ENCODE data around the gene CALCOCO1.
A peak's percentile ranks its signal among the peaks of the same experiment; 100 is the strongest.
"Not testable (repeated sequence)": the region's sequence is repeated elsewhere in the genome, so short reads cannot be mapped to it uniquely, and the experiment has no call there.

The CALCOCO1 gene, protein sequence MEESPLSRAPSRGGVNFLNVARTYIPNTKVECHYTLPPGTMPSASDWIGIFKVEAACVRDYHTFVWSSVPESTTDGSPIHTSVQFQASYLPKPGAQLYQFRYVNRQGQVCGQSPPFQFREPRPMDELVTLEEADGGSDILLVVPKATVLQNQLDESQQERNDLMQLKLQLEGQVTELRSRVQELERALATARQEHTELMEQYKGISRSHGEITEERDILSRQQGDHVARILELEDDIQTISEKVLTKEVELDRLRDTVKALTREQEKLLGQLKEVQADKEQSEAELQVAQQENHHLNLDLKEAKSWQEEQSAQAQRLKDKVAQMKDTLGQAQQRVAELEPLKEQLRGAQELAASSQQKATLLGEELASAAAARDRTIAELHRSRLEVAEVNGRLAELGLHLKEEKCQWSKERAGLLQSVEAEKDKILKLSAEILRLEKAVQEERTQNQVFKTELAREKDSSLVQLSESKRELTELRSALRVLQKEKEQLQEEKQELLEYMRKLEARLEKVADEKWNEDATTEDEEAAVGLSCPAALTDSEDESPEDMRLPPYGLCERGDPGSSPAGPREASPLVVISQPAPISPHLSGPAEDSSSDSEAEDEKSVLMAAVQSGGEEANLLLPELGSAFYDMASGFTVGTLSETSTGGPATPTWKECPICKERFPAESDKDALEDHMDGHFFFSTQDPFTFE
- total RNA-seq: 136 to 253 (median 188) reads per million in 4 experiments

DNA sequence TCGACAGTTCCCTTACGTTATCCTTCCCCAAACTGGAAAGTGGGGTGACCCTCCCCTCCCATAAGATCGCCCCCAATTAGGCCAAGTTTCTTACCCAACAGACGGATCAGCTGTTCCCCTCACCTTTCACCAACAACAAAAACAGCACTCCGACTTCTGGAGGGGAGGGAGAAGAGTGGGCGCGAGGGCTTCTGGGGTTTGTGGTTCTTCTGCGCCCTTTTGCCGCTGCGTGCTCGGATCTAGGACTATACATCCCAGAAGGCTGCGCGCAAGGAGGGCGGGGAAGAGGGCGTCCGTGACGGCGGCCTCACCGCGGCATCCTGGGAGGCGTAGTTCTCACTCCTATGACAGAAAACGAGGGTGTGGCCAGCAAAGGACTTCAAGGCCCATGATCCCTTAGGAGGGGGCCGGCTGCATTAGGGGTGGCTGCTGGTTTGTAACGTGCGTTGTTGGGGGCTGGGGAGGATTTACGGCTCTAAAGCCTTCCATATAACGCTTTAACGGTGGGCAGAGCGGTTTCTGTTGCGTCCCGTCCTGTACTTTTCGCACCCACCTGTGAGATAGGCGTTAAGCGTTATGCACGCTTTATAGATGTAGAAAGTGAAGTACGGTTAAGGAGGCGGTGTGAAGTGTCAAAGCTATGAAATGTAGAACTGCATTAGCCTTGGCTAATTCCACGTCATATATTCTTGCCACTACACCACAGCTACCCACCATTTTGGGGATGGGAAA lies at the start of gene CALCOCO1:
Gene CALCOCO1 (minus strand): TSS at position 143 of the 732 bp plus-strand sequence. CDS start 2,210 bp downstream, outside the sequence.
- DNase-seq: peak; percentile 93

DNA sequence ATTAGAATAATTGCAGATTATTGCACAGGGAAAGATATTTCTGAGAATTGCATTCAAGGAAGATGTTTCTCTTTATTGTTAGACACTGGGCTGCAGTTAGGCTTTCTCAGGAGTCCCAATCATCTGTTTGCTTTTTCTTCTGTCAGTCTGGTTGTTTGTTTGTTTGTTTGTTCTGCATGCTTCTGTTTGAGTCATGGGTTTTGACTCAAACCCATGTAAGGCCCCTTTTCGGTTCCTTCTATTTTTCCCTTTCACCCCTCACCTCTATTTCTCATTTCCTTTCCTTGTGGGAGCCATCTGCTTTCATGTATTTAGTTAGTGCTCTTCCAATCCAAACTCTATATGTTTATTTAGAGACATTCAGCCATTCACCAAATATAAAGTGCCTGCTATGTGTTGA lies 49.6 kb upstream of the CALCOCO1 start:
- DNase-seq: no peak

DNA sequence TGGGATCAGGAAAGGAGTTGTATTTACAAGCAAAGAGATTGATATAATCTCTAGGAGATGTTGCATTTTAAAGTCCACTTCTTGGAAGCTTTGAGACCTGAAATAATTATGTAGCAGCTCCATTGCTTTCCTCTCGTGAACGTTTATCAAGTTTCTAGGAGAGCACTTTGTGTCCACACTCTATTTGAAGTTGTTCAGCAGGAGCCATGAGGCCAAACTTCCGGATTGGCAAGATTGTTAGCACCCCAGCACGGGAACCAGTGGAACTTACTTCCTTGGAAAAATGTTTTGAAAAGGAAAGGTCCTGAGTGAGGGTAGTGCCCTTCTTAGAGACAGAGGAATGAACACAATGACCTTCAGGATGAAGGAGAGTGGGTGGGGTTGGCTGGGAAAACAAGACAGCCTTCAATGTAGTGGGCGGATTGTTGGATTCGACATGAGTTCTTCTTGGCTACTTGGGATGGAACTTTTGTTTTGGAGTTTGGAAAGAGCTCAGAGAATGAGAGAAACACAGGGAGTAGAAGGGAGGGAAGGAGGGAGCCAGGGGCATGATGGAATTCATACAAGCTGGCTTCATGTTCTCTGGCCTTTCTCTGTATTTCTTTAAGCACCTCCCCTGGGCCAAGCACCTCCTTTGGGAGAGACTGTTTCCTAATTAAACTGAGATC lies 48.4 kb upstream of the CALCOCO1 start:
- no peak for DNase-seq

DNA sequence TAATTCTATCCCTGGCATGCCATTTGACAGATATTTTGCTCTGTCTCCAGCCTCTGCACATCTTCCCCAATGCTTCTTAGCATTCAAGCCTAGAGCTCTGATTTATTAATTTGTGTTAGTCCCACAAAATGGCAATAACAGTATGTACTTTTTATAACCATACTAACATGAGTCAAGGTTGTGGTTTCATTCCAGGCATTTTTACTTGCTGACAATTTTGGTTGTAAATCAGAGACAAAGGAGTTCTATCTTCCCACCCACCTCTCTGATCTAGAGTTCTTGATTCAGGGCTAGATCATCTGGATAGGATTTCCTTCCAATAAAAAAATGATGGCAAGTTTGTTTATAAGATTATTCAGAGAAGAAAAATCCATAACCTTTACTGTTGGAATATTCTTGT lies 43.0 kb upstream of the CALCOCO1 start:
- no peak for DNase-seq

DNA sequence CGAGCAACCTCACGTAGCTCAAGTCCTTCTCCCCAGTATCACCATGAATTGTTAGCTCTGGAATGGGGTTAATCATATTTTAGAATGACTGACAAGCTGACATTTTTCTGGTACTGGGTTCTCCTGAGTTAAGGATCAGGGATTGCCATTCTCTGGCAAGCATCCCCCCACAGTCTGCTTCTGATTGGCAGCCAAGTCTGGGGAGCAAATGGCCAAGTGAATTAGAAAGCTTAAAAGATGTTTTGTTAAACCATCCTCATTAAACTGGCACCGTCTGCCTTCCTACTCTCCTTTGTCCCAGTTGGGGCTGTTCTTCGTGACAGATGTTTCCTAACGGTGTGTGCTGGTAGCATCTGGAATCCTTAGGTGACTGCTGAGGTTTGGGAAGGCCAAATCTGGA lies 41.7 kb upstream of the CALCOCO1 start:
- no peak for DNase-seq

DNA sequence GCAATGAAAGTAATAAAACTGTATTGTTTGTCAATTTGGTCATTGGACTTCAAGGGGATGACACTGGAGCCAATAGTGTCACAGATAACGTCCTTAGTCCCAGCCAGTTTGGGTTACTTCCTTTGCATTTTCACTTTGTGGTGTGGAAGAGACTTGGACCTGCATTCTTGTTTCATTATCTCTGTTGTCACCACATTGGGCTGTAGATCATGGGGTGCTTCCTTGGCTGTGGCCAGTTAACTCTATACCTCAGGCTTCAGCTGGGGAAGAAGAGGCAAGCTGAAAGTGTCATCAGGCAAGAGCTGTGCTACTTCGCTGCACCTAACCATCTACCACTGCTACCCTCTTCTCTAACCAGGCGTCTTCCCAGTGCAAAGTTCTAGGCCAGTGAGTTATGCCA lies 39.6 kb upstream of the CALCOCO1 start:
- DNase-seq: no peak

DNA sequence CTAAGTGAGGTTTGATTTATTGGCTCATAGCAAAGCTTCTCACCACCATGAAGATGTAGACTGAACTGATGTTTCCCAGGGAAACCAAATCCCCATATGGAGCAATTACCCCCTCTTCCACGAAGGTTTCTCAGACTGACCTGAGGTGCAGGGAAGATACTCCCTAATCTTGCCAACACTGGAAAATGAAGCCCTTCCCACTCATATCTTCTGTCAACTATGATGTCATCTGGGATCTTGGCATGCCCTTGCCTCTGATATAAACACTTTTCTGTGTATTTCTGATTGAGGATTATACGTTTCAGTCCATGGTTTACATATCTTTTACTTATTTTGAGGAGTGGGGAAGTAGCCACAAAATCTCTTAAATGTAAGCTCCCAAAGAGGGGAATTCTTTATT lies 38.6 kb upstream of the CALCOCO1 start:
- no peak for DNase-seq

DNA sequence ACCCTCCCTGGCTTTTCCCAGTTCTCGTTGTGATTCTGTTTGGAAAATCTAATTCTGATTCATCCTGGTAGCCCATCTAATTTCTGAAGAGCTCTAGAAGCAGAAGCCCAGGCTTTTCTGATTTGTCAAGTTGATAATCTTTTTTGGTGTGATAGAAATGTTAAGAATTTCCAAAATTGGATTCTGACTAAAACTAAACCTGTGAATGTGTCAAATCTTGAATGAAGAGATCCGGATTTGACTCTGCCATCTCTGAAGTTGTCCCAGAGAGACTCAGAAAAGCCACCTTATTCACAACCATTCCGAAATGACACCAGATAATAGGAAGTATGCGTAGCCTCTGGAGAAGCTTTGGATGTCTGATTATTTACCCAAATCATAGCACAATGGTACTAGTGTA lies 37.4 kb upstream of the CALCOCO1 start:
- DNase-seq: no peak

DNA sequence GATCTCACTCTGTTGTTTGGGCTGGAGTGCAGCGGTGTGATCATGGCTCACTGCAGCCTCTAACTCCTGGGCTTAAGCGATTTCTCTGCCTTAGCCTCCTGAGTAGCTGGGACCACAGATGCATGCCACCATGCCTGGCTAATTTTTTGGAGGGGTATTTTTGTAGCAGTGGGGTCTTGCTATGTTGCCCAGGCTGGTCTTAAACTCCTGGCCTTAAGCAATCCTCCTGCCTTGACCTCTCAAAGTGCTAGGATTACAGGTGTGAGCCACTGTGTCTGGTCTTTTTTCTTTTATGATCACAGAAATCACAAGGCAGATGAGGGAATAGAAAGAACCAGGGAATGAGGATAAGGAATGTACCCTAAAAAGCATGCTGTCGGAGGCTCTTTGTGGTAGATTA lies 35.5 kb upstream of the CALCOCO1 start:
- DNase-seq: not testable (repeated sequence)

DNA sequence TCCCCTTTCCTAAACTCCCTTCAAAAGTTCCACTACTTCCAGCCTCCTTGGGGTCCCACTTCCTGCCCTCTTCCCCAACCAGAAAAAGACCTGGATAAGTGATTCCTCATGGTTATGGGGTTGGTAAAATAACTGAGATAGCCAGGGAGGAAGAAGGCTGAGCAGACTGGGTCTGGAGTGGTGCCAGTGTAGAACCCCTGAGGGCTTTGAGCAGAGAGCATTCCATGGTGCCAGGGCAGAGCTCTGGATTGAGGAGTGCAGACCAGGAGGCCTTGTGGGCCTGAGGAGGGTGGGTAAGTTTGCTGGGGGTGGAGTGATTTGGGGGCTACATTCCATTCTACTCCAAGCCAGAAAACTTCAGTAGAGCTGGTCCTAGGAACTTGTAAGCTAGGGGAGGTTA lies 34.1 kb upstream of the CALCOCO1 start:
- DNase-seq: no peak

DNA sequence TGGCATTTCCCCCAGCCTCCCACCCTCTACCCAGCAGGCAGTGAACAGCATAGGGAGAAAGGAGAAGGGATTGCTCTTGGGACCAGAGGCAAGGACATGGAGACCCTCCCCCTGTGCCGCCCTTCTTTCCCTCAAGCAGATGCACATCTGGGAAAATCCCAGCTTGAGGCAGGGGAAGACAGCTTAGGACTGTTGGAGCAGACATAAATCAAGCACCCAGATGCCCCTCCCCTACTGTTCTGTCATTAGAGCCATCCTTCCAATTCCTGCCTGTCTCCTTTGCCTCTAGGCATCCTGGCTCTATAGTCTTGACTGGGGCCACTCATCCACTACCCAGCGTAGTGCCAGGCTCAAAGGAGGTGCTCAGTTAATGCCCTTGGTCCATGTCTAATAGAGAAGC lies 32.0 kb upstream of the CALCOCO1 start:
- no peak for DNase-seq

DNA sequence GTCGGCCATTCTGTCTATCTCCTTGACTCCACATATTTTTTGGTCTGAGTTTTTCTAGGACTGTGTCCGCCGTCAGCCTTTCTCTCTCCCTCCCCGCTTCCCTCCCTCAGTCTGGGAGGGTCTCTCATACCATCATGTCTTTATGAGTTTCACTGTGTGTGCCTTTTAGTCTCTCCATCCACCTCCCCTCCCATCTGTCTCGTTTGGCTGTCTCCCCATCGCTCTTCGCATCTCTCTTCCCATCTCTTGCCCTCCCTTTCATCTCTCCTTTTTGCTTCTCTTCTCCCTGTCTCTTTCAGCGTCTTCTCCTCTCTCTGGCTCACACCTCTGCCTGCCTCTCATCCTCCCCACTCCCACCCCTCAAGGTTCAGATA lies 31.5 kb upstream of the CALCOCO1 start:
- DNase-seq: no peak

DNA sequence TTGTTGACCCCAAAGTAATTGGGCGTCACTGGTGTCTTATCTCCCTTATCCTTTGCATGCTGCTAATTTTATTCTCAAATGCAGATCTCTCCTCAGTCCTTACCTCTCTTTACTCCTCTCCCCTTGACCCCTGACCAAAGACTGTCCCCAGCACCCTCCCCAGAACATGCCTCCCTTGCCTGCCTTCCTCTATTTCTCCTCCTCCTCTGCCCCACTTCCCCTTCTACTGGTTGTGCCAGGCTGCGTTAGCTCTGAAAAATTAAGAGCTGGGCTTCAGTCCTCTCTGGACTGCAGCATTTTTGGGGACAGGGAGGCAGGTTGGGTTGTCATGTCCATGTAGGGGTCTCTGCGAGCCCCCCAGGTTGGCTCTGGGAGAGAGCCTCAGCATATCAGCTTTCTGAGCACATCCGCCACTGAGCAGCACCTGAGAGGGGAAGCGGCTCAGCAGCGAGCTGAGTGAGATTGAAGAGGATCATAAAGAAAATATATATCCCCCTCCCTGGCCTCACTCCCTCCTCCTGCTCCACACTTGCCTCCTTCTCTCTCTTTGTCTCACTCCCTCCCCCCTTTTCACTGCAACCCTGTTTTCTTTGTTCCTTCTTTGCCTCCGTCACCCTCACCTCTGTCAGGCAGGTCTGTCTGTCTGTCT lies 31.0 kb upstream of the CALCOCO1 start:
- no peak for DNase-seq

DNA sequence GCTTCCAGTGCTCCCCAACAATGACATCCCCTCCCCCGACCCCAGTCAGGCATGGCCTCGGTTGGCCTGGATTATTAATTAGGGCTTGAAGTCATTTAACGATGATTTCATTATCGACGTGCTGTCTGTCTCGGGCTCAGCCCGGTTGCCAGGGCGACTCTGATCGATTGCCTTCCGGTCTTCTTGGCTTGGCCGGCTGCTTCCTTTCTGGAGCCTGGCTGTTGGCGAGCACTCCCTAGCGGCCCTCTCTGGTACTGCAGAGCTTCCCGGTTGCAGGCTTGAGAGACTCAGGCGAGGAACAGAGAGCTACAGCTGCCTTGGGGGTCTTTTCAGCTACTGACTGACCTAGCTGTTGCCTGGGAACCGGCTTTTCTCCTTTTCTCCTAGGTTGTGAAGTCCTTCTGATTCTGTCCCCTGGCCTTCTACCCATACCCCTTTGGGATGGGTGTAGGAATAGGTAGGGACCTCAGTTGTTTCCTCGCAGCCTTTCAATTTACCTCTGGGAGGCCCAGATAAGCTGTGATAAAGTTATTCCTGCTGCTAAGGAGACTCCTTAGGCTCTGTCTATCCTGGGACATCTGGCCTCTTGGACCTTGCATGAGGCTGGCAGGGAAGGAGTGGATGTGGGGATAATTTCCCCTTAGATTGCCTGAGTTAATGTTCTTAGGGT lies 30.0 kb upstream of the CALCOCO1 start:
- peak; percentile 67 for DNase-seq

DNA sequence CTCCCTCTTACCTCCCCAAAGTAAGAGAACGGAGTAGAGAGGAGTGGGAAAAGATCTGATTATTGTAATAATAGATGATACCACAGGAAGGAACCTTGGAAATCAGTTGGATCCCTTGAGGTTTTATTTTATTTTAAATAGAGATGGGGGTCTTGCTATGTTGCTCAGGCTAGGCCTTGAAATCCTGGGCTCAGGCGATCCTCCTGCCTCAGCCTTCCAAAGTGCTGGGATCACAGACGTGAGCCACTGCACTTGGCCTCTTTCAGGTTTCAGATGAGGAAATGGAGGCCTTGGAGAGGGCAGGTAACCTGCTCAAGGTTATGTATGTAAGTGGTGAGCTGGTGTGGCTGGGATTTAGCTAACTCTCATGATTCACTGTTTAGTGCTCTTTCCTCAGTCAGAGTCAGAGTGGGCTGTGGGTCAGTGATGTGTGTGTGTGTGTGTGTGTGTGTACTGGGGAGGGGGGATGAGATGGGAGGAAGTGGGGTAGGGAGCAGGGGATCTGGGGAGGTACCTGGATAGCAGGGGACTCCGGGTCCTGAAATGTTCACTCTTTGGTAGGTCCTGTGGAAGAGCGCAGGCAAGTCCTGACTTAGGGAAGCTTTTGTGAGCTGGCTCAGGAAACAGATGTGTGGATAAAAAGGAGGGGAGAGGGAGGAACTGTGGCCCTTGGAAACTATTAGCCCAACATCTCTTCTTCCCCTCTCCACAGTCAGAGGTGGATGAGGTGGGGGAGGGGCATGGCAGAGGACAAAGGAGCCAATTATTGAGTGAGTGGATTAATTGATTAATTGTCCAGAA lies 29.2 kb upstream of the CALCOCO1 start:
- no peak for DNase-seq

DNA sequence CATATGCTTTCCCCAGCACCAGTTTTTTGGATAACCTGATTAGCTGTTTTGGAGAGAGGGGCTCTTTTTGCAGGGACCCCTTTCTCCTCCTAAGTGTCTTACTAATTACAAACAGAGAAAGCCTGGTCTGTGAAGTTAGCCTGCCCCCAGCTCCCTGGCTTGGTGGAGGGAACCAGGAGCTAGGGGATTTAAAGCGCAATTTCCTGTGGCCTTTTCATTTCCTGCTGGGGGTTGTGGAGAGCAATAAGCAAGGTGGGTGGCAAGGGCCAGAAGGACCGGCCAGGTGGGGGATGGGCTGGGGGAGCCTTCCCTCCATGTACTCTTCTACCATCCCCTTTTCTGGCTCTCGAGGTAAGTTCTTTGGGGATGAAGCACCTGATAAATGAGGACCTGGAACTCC lies 28.6 kb upstream of the CALCOCO1 start:
- no peak for DNase-seq

DNA sequence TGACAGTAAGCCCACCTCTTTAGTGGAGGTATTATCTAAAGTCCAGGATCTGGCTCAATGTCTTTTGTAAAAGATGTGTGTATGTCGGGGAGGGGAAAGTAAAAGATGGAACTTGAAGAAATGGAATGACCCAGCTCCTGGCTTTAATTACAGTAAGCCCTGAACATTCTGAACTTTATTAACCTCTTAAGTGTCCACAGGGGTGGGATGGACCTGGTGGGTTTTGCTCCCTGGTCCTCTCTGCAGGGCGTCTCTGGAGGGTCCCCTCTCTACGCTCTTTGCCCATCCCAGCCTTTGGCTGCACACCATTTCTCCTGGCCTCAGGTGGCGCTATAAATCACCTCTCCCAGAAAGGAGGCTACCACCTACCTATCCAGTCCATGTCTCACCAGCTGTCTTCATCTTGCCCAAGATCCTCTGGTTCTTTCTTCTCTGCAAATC lies 28.2 kb upstream of the CALCOCO1 start:
- DNase-seq: no peak

DNA sequence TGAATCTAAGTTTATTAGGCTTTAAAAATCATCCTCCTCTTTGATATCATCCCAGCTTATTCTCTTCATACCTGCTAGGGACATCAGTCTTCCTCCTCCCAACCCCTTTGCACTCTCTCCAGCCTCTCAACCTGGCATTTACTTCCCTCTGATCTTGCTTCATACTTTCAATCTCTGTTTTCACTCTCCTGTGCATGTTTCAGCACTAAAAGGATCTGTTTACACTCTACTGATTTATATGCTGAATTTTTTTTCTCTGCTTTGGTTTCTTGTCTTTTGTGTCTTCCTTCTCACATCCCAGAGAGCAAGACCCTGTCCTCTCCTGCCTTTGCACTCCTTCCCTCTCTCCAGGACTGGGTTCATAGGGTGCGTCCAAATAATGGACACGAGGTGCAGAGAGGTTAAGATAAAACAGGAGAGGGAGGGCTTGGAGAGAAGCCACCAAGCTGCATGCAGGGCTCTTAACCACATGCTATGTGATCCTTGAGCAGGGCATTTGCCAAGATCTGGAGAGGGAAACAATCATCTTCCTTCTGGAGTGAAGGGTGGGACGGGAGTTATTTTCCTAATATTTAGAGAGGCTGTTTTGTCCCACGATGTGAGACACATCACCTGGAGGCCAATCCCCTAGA lies 27.5 kb upstream of the CALCOCO1 start:
- DNase-seq: no peak

DNA sequence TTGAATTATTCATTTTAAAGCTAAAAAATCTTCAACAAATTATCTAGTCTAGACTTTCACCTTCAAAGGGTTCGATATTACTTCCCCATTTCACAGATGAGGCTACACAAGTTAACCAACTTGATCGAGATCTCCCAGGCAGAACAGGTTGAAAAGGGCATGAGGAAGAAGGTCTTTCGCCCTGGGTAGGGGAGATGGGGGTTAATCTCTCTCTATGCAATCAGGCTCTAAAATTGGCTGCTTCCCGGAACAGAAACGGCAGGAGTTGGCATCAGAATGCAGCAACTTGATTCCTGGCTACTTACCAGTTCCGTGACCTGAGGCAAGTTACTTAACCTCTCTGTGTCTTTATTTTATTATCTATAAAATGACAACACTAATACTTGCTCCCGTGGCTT lies 26.9 kb upstream of the CALCOCO1 start:
- no peak for DNase-seq

DNA sequence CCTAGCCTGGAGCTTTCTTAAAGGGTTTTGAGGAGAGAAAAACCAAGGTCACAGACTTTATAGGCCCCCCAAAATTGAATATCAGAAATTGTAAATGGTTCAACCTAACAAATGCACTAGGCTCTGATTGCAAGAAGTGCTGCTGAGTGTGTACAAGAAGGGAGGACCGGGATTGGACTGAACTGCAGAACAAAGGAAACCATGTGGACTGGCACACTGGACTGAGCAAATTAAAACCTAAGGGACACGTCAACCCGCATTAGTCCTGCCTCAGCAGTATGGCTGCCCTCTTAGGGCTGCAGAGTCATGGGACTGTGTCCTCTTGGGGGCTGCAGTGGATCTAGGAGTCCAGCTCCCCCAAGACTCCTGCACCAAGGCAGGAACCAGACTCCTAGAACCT lies 25.4 kb upstream of the CALCOCO1 start:
- DNase-seq: no peak

DNA sequence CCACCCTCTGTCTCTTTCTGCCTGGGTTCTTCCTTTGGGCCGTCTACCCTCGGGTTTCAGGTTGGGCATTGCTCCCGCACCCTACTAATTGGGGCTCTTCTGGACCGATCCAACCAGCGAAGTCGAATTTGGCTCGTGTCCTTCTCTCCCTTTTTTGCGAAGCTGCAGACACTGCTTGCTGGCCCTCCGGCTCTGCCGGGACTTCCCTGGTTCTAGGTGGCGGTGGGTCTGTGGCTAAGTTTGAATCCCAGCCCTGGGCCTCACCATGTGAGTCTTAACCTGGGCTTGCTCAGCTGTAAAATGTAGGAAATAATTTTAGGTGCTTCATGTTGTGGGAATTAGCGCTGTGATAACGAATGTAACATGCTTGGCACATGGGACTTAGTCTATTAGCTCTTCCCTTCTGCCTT lies 24.9 kb upstream of the CALCOCO1 start:
- DNase-seq: no peak
